GM23338 (cell line): ENCODE results near the gene DNMT1. TPM values are rescaled to one million over a fixed set of nuclear protein-coding genes. Genes with fewer than 3 reads are reported as not detected.

Experiments used
- ATAC-seq: fragments of 200-7000 bp; cut with Tn5 transposase; 3 replicates; pipeline ENCODE4 v1.9.1; 2020
- DNase-seq: peaks from one replicate; pipeline ENCODE4 v3.0.0-alpha.2; 2015; ENCODE audit warnings: low spot score
- H2AFZ ChIP-seq: fragments of 200-600 bp; sonication (generic); 2 replicates; pipeline ENCODE4 v1.8.0; 2016; ENCODE audit warnings: antibody characterized with exemption, mild to moderate bottlenecking, moderate library complexity
- H3F3A ChIP-seq: fragments of 200-600 bp; sonication (generic); replicated peaks from 2 replicates; pipeline ENCODE4 v1.8.0; 2017; ENCODE audit warnings: antibody characterized with exemption, mixed run types, low read depth
- H3K27ac ChIP-seq: fragments of 200-600 bp; sonication (generic); 2 replicates; pipeline ENCODE4 v1.6.1; 2016; ENCODE audit warnings: low read depth
- H3K27me3 ChIP-seq: fragments of 200-600 bp; sonication (generic); 2 replicates; pipeline ENCODE4 v1.8.0; 2016; ENCODE audit warnings: mild to moderate bottlenecking, mixed run types, moderate library complexity; ENCODE audit not compliant: insufficient read depth
- H3K36me3 ChIP-seq: fragments of 200-600 bp; sonication (generic); 2 replicates; pipeline ENCODE4 v1.8.0; 2016; ENCODE audit warnings: mild to moderate bottlenecking; ENCODE audit not compliant: insufficient read depth
- H3K4me1 ChIP-seq: fragments of 200-600 bp; sonication (generic); 2 replicates; pipeline ENCODE4 v1.8.0; 2016; ENCODE audit warnings: mild to moderate bottlenecking, moderate library complexity; ENCODE audit not compliant: insufficient read depth
- H3K4me2 ChIP-seq: fragments of 200-600 bp; sonication (generic); 2 replicates; pipeline ENCODE4 v1.7.1; 2017; ENCODE audit warnings: mixed run types
- H3K4me3 ChIP-seq: fragments of 200-600 bp; sonication (generic); 2 replicates; pipeline ENCODE4 v1.6.1; 2016; ENCODE audit warnings: mixed run types
- H3K79me2 ChIP-seq: fragments of 200-600 bp; sonication (generic); replicated peaks from 2 replicates; pipeline ENCODE4 v1.8.0; 2017; ENCODE audit warnings: mild to moderate bottlenecking; ENCODE audit not compliant: insufficient read depth
- H3K9me2 ChIP-seq: fragments of 200-600 bp; sonication (generic); 2 replicates; pipeline ENCODE4 v1.8.0; 2017; ENCODE audit not compliant: insufficient read depth
- H4K20me1 ChIP-seq: fragments of 200-600 bp; sonication (generic); replicated peaks from 2 replicates; pipeline ENCODE4 v1.8.0; 2017; ENCODE audit warnings: mild to moderate bottlenecking; ENCODE audit not compliant: insufficient read depth
- H3K27ac Mint-ChIP-seq: 2 replicates; pipeline ENCODE4 v1.8.0; 2020; ENCODE audit warnings: inconsistent platforms, mild to moderate bottlenecking, moderate library complexity, mixed read lengths
- H3K27me3 Mint-ChIP-seq: 3 replicates; pipeline ENCODE4 v1.8.0; 2022; ENCODE audit warnings: low read depth, mild to moderate bottlenecking, moderate library complexity, mixed read lengths, inconsistent platforms; ENCODE audit not compliant: insufficient read depth, poor library complexity
- H3K36me3 Mint-ChIP-seq: 3 replicates; pipeline ENCODE4 v1.8.0; 2021; ENCODE audit warnings: low read depth, mild to moderate bottlenecking, inconsistent platforms, moderate library complexity, mixed read lengths
- H3K4me1 Mint-ChIP-seq: 3 replicates; pipeline ENCODE4 v1.8.0; 2020; ENCODE audit warnings: mild to moderate bottlenecking, inconsistent platforms, mixed read lengths
- H3K4me3 Mint-ChIP-seq: 3 replicates; pipeline ENCODE4 v1.8.0; 2021; ENCODE audit warnings: moderate library complexity, mild to moderate bottlenecking, inconsistent platforms, mixed read lengths
- H3K9me3 Mint-ChIP-seq: 3 replicates; pipeline ENCODE4 v1.8.0; 2020; ENCODE audit warnings: moderate library complexity, mild to moderate bottlenecking, inconsistent platforms, mixed read lengths
- CREB1 ChIP-seq: fragments of 250-450 bp; sonication (Bioruptor Pico); IDR thresholded peaks from 2 replicates; pipeline ENCODE4 v1.5.0; 2020; ENCODE audit warnings: low read depth, mild to moderate bottlenecking, moderate library complexity
- CTCF ChIP-seq, 2 experiments: fragments of 200-600 bp in 1 of 2; sonication (generic) in 1 of 2; conservative IDR thresholded peaks; 2 replicates each; pipeline versions ENCODE4 v1.5.1 to v1.6.1; 2016 to 2017; ENCODE audit warnings: antibody characterized with exemption in 2 of 2, low read depth in 2 of 2, mild to moderate bottlenecking in 2 of 2, moderate library complexity in 1 of 2
- EZH2 ChIP-seq: fragments of 200-600 bp; sonication (generic); IDR thresholded peaks from one replicate; pipeline ENCODE4 v1.8.0; 2017; ENCODE audit warnings: antibody characterized with exemption, mild to moderate bottlenecking, low read depth; ENCODE audit not compliant: unreplicated experiment
- EZH2phosphoT487 ChIP-seq: fragments of 200-600 bp; sonication (generic); IDR thresholded peaks from one replicate; pipeline ENCODE4 v1.8.1; 2018; ENCODE audit warnings: antibody characterized with exemption; ENCODE audit not compliant: unreplicated experiment
- JUNB ChIP-seq: IDR thresholded peaks from one replicate; pipeline ENCODE4 v1.6.1; 2016; ENCODE audit warnings: antibody characterized with exemption; ENCODE audit not compliant: unreplicated experiment
- NANOG ChIP-seq: IDR thresholded peaks from 2 replicates; pipeline ENCODE4 v1.6.1; 2016; ENCODE audit warnings: antibody characterized with exemption, borderline replicate concordance
- ZNF114 ChIP-seq: fragments of 250-450 bp; sonication (Bioruptor Pico); IDR thresholded peaks from 2 replicates; pipeline ENCODE4 v1.5.0; 2020; ENCODE audit warnings: mild to moderate bottlenecking, moderate library complexity
- polyA plus RNA-seq: library from polyadenylated mRNA; unstranded; fragments of >200 nt; fragmentation: Nextera tagmentation; extraction: Ambion mirVana; gene quantifications from 2 replicates; pipeline ENCODE4 v1.2.1, GENCODE V29; 2016
- total RNA-seq: library from RNA; depleted of rRNA; stranded (reverse); fragments of >200 nt; shearing (Covaris generic); gene quantifications from 2 replicates; pipeline ENCODE4 v1.2.3, GENCODE V29; 2014
- TF ChIP-seq, protein P1 (sequence below): IDR thresholded peaks from 2 replicates; pipeline ENCODE4 v1.6.1; 2016; ENCODE audit warnings: antibody characterized with exemption

Gene DNMT1
- total and polyA plus RNA-seq, 2 experiments from 2014 or later, result 238 to 589 TPM

GRCh38 chr19:10158485-10158884 lies 36.3 kb downstream of the DNMT1 start:
- H3K4me1 Mint-ChIP-seq, result no peaks in the 10 kb centered on the region
- peaks cover 2% of the 10 kb centered on the region for H4K20me1 ChIP-seq
- H3K36me3 Mint-ChIP-seq, result peaks cover 97% of the 10 kb centered on the region
- H2AFZ ChIP-seq, result no peak overlapping the region
- H3K4me2 ChIP-seq, result no peak overlapping the region
- TF ChIP-seq JUNB (no peak), EZH2 (no peak)
- peaks cover 74% of the 10 kb centered on the region for H3K36me3 ChIP-seq
- no peaks in the 10 kb centered on the region for H3K9me3 Mint-ChIP-seq
- no peaks in the 10 kb centered on the region for H3K27me3 ChIP-seq
- H3K27me3 Mint-ChIP-seq, result peaks cover 3% of the 10 kb centered on the region
- 0 out of 2 replicates have a peak, but pooled peaks cover 12% of the 10 kb centered on the region for H3F3A ChIP-seq
- H3K4me1 ChIP-seq, result no peaks in the 10 kb centered on the region
- no peak overlapping the region for H3K27ac Mint-ChIP-seq
- H3K9me2 ChIP-seq, result no peaks in the 10 kb centered on the region
- H3K4me3 Mint-ChIP-seq, result no peak overlapping the region
- no peak overlapping the region for H3K4me3 ChIP-seq
- DNase-seq (no peak), ATAC-seq (no peak)
- no peaks in the 10 kb centered on the region for H3K79me2 ChIP-seq
- no peak overlapping the region for H3K27ac ChIP-seq

GRCh38 chr19:10158071-10158470 lies 36.7 kb downstream of the DNMT1 start:
- TF ChIP-seq CREB1 (CRISPR knock-in tag) (no peak), ZNF114 (CRISPR knock-in tag) (no peak), EZH2phosphoT487 (no peak)
- TF ChIP-seq, protein P1, sequence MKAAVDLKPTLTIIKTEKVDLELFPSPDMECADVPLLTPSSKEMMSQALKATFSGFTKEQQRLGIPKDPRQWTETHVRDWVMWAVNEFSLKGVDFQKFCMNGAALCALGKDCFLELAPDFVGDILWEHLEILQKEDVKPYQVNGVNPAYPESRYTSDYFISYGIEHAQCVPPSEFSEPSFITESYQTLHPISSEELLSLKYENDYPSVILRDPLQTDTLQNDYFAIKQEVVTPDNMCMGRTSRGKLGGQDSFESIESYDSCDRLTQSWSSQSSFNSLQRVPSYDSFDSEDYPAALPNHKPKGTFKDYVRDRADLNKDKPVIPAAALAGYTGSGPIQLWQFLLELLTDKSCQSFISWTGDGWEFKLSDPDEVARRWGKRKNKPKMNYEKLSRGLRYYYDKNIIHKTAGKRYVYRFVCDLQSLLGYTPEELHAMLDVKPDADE, result no peak
- H3K36me3 ChIP-seq, result peaks cover 74% of the 10 kb centered on the region
- no peak overlapping the region for H3K4me3 Mint-ChIP-seq

GRCh38 chr19:10155839-10156238 lies 38.9 kb downstream of the DNMT1 start:
- Mint-ChIP-seq H3K27ac (no peak overlapping the region), H3K4me3 (no peak overlapping the region), H3K27me3 (peaks cover 2% of the 10 kb centered on the region), H3K36me3 (peaks cover 97% of the 10 kb centered on the region), H3K9me3 (no peaks in the 10 kb centered on the region), H3K4me1 (no peaks in the 10 kb centered on the region)
- Histone ChIP-seq H2AFZ (no peak overlapping the region), H3K27me3 (no peaks in the 10 kb centered on the region), H3K4me1 (no peaks in the 10 kb centered on the region), H4K20me1 (peaks cover 14% of the 10 kb centered on the region), H3F3A (0 out of 2 replicates have a peak, but pooled peaks cover 12% of the 10 kb centered on the region), H3K4me2 (no peak overlapping the region), H3K4me3 (no peak overlapping the region), H3K27ac (no peak overlapping the region), H3K36me3 (peaks cover 75% of the 10 kb centered on the region), H3K79me2 (no peaks in the 10 kb centered on the region), H3K9me2 (no peaks in the 10 kb centered on the region)
- DNase-seq (no peak), ATAC-seq (no peak)
- no peak for TF ChIP-seq NANOG
- 0 out of 4 replicates have a peak, but pooled peaks of 1 of the 2 experiments have one; percentile 6 for TF ChIP-seq CTCF (conservative IDR thresholded peaks at IDR 0.05; ENCODE audit: low read depth in 2 of 2)

More at GRCh38 chr19:10158071-10158470, 36.7 kb downstream of the DNMT1 start:
- Histone ChIP-seq H3K4me1 (no peaks in the 10 kb centered on the region), H3K4me3 (no peak overlapping the region), H3K27ac (no peak overlapping the region), H4K20me1 (peaks cover 6% of the 10 kb centered on the region), H3K9me2 (no peaks in the 10 kb centered on the region), H3F3A (0 out of 2 replicates have a peak, but pooled peaks cover 12% of the 10 kb centered on the region), H3K4me2 (no peak overlapping the region), H3K79me2 (no peaks in the 10 kb centered on the region), H2AFZ (no peak overlapping the region), H3K27me3 (no peaks in the 10 kb centered on the region)
- no peaks in the 10 kb centered on the region for H3K4me1 Mint-ChIP-seq
- DNase-seq (no peak), ATAC-seq (no peak)
- H3K27me3 Mint-ChIP-seq, result peaks cover 3% of the 10 kb centered on the region
- no peaks in the 10 kb centered on the region for H3K9me3 Mint-ChIP-seq
- no peak overlapping the region for H3K27ac Mint-ChIP-seq
- peaks cover 97% of the 10 kb centered on the region for H3K36me3 Mint-ChIP-seq
